Uterine smooth muscle cell (primary cell): ENCODE data around the gene TMEM178A. TPM values are rescaled to one million over a fixed set of nuclear protein-coding genes. Genes with fewer than 3 reads are reported as not detected.

Source experiments
- total RNA-seq: library from RNA; depleted of rRNA; stranded (reverse); fragments of >200 nt; gene quantifications from 2 replicates; pipeline ENCODE4 v1.2.3, GENCODE V29; 2014

TMEM178A gene
- total RNA-seq, result 0.22 and 1.4 TPM in 2 replicates

GRCh38 chr2:39665811-39666490 lies at the start of gene TMEM178A:
TMEM178A (plus strand) TSS chr2:39665917; CDS start chr2:39665975, 58 bp downstream.

Other genes with a start within 250 kb of the TMEM178A start
- gene MAP4K3, start 228.6 kb upstream of the TMEM178A start, total RNA-seq, result 59.1 and 65.8 TPM in 2 replicates
- gene THUMPD2, start 113.3 kb downstream of the TMEM178A start, total RNA-seq, result 8.6 and 11.1 TPM in 2 replicates